GM04503 (cell line): ENCODE results near the gene FARP1.

ENCODE experiments used
- DNase-seq: peaks from one replicate; pipeline ENCODE4 v3.0.0-alpha.2; 2012; ENCODE audit warnings: low read depth

FARP1 gene

DNA sequence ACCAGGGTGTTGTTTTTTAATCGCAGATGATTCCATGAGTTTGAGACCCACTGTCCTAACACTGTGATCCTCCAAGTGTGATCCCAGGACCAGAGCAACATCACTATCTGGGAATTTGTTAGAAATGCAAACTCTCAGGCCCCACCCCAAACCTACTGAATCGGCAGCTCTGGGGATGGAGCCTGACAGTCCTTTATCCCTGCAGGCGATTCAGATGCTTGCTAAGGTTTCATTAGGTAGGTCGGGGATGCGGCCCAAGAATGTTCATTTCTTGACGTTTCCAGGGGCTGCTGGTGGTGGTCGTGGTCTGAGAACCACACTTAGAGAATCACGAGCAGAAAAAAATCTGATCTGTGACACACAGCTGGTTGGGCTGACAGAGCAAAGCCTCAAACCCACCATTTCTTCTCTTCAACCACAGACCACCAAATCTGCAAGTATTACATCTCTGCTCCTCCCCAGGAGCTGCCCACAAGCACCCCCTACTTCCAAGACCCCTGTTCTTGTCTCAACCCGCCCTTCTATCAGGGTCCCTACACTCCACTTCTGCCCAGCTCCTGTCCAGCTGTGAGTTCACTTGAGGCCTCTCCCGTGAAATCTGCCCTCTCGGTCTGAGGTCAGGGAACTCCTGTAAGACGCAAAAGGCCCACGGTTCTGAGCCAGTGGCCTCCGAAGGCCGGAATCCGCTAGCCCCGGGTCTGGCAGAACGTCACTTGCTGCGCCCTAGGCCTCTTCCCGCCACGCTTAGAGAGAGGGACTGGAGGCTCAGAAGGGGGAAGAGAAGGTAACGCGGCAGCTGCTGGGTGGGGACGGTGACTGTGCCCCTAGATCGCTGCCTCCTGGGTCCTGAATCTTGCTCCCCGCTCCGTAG lies 1.1 kb upstream of the FARP1 start:
- no peak for DNase-seq

DNA sequence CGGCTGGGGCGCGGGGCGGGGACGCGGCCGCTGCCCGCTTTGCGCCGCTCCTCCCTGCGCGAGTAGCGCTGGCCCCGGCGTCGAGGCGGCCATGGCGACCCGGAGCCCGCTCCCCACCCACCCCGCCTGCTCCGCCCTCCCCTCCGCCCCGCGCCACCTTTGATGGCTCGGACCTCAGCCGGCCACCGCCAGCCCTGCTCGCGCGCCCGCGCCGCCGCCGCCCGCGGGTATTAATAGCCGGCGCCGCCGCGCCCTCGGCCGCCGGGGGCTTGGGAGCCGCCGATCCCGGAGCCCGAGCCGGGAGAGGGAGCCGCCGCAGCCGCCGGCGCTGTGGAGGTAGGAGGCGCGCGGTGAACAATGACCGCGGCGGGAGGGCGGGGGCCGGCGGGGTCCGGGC lies 261 bp downstream of the FARP1 start:
- DNase-seq: no peak

DNA sequence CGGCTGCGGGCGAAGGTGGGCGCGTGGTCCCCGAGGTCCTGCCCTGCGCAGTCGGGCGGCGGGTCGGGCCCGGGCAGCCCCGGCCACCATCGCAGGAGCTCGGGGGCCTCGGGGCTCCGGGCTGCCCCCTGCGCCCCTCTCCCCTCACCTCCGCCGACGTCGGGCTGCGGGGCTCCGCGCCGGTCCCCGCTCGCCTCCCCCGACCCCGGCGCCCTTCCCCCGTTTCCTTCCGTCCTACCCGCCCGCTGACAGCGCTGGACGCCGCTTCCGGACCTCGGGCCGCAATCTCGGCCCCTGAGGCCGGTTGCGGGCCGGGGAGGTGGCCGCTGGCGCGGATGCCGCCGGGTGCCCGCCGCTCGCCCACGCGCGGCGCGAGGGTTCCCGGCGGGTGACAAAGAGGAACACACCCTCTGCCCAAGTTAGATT lies 720 bp downstream of the FARP1 start:
- DNase-seq: no peak

DNA sequence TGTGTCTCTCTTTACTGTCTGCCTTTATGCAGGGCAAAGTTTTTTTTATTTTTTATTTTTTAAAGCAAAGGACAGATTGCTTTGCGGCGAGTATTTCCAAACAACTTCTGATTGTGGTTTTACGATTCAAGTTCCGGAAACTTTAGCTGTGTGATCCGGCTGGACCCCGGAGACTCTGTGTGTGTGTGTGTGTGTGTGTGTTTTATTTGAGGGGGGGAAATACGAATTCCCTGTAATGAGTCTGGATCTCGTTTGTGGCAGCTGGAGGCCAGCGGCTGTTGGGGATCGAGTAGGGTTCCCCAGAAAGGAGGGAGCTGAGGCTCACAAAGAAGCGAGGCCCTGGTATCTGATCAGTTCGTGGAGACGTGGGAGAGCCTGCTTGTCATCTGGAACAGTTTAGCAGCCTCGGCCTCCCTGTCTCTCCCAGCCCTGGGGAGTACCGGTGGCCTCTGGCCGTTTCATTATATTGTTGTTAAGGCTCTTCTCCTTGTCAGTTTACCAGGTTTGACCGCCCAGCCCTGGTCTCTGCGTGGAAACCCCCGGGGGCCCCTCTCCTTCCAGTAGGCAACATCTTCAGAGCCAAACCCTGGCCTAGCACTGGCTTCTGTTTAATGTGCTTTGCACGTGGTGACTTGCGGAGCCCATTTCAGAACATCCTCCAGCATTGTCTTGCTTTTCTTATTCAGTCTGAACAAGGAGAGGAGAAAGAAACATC lies 1.3 kb downstream of the FARP1 start:
- no peak for DNase-seq

DNA sequence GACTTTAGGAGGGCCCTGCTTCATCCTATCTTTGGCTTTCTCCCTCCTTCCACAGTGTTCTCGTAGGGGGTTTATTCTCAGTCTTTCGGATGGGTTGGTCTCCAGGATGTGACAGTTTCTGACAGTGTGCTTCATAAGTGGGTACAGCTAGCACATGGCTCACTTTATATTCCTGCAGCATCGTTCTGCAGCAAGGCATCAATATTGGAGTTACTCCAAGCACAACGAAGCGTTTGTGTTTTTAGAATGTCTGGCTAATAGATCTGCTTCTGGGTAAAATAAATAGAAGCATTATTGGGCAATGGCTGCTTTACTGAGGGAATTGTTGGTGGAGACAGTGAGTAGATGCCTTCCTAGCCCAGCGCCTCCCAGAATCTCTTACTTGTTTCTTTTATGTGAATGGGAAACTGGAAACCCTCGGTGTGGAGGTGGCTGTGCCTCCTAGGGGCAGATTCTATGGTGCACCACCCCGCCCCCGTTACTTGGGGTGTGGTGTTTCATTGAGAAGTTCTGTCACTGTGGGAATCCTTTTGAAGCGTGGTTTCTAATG lies 2.0 kb downstream of the FARP1 start:
- no peak for DNase-seq

- no peak for DNase-seq
Observed at GRCh38 chr13:98147521-98147920, 4.6 kb downstream of the FARP1 start.

DNA sequence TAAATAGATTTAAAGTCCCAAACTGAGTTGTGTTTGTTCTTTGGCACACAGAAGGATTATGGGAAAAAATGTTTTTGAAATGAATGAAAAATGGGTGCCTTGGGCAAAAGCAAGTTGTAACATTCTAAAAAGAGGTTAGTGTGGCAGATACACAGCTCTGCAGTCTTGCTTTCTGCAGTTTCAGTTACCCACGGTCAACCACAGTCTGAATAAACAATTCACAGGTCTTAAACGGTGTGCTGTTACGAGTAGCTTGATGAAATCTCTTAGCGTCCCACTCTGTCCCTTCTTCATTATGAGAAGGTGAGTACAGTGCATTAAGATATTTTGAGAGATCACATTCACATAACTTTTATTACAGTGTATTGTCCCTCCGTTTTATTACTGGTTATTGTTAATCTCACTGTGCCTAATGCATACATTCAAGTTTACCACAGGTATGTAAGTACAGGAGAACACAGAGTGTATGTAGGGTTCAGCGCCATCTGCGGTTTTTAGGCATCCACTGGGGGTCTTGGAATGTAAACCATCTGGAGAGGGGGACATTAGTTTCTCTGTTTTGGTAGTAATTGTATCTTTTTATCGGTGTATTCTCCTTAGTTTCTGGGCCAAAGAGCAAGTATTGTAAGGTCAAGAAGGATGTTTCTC lies 8.1 kb downstream of the FARP1 start:
- DNase-seq: no peak

DNA sequence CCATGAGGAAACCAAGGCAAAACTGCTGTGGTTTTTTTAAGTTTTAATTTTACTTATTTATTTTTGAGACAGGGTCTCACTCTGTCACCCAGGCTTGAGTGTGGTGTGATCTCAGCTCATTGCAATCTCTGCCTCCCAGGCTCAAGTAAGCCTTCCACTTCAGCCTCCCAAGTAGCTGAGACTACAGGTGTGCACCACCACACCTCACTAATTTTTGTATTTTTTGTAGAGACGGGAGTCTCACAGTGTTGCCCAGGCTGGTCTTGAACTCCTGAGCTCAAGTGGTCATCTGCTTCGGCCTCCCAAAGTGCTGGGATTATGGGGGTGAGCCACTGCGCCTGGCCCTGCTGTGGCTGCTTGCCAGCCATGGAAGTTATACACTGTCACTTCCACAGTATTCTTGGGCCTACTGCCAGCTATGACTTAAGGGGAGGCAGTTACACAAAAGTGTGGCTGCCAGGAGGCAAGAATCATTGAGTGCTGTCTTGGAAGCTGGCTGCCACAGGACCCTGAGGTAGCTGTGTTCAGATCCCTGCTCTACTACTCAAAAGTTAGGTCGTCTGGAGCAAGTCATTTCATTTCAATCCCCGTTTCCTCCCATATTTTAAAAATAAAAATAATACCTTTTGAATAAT lies 12.7 kb downstream of the FARP1 start:
- DNase-seq: no peak

DNA sequence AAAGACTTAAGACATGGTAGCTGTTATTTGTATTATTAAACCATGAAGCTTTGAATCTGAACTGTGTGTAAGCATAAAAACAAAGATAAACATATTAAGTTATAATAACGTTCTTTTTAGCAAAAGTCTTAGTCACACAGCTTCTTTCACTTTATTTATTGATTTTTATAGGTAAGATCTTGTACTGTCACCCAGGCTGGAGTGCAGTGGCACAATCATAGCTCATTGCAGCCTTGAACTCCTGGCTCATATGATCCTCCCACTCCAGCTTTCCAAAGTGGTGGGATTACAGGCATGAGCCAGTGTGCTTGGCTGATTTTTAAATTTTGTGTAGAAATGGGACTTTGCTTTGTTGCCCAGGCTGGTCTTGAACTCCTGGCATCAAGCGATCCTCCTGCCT lies 13.4 kb downstream of the FARP1 start:
- DNase-seq: no peak

DNA sequence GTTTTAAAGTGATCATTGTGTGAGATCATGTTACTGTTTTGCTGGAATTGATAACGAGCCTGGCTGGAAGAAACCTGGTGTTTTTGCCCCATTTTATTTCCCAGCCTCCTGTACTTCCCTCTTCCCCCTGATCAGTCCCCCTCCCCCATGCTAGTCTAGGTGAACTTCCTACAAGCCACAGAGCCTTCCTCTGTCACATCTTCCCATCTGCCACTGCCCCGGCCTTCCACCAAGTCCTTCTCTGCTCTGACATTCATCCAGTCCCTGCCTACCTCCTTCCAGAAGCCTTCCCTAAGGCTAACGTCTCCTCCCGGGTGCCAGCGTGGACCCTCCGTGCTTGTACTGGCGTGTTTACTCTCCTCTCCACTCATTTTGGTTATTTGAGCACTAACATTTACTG lies 14.3 kb downstream of the FARP1 start:
- DNase-seq: no peak

DNA sequence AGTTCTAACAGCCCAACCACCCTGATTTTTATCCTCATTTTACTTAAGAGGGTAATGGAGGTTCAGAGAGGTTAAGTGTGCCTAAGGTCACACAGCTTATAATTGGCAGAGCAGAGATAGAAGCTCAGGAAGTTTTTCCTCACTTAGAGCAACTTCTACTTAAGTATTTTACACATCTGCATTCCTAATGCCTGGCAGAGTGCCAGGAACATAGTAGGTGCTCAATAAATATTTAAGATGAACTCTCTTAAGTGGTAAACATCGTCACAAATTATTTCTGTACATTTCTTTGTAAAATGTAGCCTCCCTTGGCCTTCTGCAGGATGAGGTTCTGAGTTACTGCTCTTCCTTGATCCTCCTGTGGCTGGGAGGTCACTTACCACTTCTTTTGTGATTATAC lies 14.7 kb downstream of the FARP1 start:
- no peak for DNase-seq

GRCh38 chr13:98158172-98158899 lies 15.4 kb downstream of the FARP1 start:
- DNase-seq: no peak

- DNase-seq: no peak
Observed at GRCh38 chr13:98162935-98163334, 20.0 kb downstream of the FARP1 start.

GRCh38 chr13:98169331-98169730 lies 26.4 kb downstream of the FARP1 start:
- DNase-seq: no peak

GRCh38 chr13:98171900-98172589 lies 29.2 kb downstream of the FARP1 start:
- DNase-seq: no peak

DNA sequence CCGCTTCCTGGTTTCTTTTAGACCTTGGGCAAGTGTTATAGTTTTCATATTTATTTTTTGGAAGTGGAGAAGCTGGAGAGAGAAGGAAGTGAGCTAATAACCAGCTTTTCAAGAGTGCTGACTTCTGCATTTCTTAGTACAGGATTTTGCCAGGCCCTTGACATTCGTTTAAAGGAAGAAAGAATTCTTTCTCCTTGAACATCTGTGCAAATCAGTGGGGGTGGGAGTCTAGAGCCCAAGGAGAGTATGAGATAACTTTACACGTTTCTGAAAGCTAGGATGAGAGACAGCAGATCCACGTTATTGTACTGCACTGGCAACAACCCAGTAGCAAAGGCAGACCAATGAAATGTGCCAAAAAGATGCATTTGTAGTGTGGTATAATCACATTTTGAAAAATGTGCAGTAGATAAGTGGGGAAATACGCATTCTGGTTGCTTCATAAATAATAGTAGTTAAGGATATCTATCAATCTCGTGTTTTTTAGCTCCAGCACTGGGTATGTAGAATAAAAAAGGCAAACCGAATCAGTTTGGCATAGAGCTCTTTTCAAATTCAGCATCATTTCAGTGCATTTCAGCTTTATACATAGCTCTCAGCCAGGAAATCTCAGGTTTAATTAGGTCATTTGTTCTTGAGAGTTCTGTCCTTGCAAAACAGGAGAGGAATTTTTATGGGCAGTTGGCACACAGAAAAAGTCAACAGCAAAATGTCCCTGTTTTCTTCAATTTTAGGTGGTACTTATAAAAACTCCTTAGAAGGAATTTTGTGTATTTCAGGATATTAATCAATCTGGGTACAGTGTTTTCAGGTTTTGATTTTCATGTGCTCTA lies 29.9 kb downstream of the FARP1 start:
- DNase-seq: peak; percentile 48

DNA sequence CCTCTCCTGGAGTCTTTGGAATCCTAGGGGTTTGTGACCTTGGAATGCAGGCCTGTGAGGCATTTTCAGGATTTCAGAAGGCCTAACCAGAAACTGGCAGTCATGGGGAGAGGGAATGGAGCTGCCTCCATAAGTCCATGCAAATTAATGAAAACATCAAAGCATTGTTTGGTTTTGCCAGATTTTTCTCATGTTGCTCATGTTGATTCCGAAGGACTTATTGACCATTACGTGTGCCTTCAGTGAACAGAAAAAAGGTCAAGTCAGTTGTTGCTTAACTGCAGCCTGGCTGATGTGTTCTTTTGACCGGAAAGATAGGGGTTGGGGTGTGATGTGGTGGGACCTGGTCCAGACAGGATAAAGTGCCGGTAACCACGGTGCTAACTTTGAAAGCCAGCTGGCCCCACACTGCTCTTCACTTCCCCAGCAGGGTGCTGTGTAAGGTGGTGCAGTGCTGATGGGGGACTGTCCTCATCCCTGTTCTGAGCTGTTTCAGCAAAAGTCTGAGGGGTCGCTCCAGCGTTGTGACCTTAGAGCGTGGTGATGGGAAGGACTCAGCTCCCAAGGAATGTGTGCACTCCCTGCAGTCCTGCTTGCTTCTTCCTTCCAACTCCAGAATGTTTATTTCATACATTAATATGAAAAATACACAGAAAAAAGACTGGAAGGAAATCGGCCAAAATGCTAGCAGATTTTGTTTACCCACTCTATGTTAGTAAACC lies 30.7 kb downstream of the FARP1 start:
- peak; percentile 99 for DNase-seq

DNA sequence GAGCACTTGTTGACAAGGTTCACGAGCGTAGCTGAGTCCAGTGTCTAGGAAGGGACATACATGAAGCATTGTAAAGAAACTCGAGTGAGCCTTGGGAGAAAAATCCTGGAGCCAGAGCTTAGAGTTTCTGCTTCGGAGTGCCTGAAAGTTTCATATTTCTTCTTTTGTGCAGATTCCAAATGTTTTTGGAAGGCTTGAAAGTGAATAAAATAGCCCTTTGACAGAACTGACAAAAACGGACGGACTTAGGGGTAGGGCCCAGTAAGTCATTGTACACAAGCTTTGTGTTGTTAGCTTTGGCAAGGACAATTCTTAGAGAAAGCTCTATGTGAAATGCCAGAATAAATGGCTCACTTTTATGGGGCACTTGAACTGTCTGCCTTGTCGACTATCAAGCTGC lies 31.4 kb downstream of the FARP1 start:
- no peak for DNase-seq

DNA sequence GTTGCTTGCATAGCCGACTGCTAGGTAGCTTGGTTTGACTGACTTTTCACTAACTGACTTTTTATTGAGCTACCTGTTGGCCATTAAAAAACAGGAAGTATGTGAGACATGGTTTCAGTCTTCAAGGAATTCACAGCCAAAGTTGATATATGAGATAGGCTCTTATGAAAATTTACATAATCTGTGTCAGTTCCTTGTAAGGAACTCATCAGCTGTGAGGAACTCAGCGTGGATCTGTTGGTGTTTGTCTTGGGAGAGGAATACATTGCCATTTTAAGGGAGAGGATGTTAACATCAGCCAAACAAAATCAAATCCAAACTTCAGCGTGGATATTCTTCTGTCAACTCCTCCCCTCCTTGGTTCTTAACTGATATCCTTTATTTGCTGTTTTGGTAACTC lies 32.1 kb downstream of the FARP1 start:
- DNase-seq: no peak
